Activated CD4-positive, alpha-beta memory T cell treated with anti-CD3 and anti-CD28 coated beads for 36 hours (primary cell): Measurements from ENCODE around the gene IL36B. TPM values are rescaled to one million over a fixed set of nuclear protein-coding genes. Genes with fewer than 3 reads are reported as not detected.

Experiments
- CTCF ChIA-PET: fragments of 350-600 bp; sonication (Branson Sonifier 250); formaldehyde crosslinking; loops from one replicate; lab custom pipeline; 2021; ENCODE audit warnings: antibody characterized with exemption, inconsistent platforms; lab: Charles Lee
- POLR2A ChIA-PET: fragments of 350-600 bp; sonication (Branson Sonifier 250); formaldehyde crosslinking; loops from one replicate; lab custom pipeline; 2021; ENCODE audit warnings: antibody characterized with exemption; lab: Charles Lee
- DNase-seq: peaks from one replicate; pipeline ENCODE4 v3.0.0-alpha.2; 2020
- H3K27ac Mint-ChIP-seq: one replicate; pipeline ENCODE4 v1.8.0; 2021; ENCODE audit warnings: mixed read lengths
- H3K27me3 Mint-ChIP-seq: one replicate; pipeline ENCODE4 v1.8.0; 2021; ENCODE audit warnings: mixed read lengths
- H3K36me3 Mint-ChIP-seq: one replicate; pipeline ENCODE4 v1.8.0; 2021; ENCODE audit warnings: mixed read lengths
- H3K4me1 Mint-ChIP-seq: one replicate; pipeline ENCODE4 v1.8.0; 2021; ENCODE audit warnings: low read depth, mixed read lengths
- H3K4me3 Mint-ChIP-seq: one replicate; pipeline ENCODE4 v1.8.0; 2021; ENCODE audit warnings: mild to moderate bottlenecking, mixed read lengths
- H3K9me3 Mint-ChIP-seq: one replicate; pipeline ENCODE4 v1.8.0; 2021; ENCODE audit warnings: mixed read lengths
- intact Hi-C: fragments of 100-400 bp; cut with micrococcal nuclease; formaldehyde crosslinking; loops from one replicate; pipeline ENCODE4 v1.15.1; 2023
- total RNA-seq, 2 experiments: library from RNA; stranded (reverse); gene quantifications; one replicate each; pipeline ENCODE4 v1.2.3, GENCODE V29; 2021

IL36B gene
- total RNA-seq, 2 experiments from 2014 or later, result not detected

GRCh38 chr2:113061896-113062770, 9.5 kb upstream of the IL36B start:
- CTCF ChIA-PET, result interaction anchor here (0.8 kb wide), 1 partner anchor 18 kb away, joined by 3 read pairs; no protein-coding TSS in a partner anchor
- POLR2A ChIA-PET, result no interaction called here
- Mint-ChIP-seq H3K4me3 (no peak overlapping the region), H3K27me3 (no peaks in the 10 kb centered on the region), H3K9me3 (no peaks in the 10 kb centered on the region), H3K36me3 (no peaks in the 10 kb centered on the region), H3K4me1 (no peaks in the 10 kb centered on the region), H3K27ac (no peak overlapping the region)
- DNase-seq, result no peak
- intact Hi-C loops, result no loop called here

- Mint-ChIP-seq H3K4me1 (peaks cover 2% of the 10 kb centered on the region), H3K4me3 (no peak overlapping the region), H3K9me3 (peaks cover 1% of the 10 kb centered on the region), H3K36me3 (no peaks in the 10 kb centered on the region), H3K27ac (no peak overlapping the region), H3K27me3 (no peaks in the 10 kb centered on the region)
- ChIA-PET CTCF (no interaction called here), POLR2A (no interaction called here)
- intact Hi-C loops, result no loop called here
- no peak for DNase-seq
Measured at GRCh38 chr2:113061241-113061640, 8.6 kb upstream of the IL36B start.

GRCh38 chr2:113060796-113061195, 8.1 kb upstream of the IL36B start:
- intact Hi-C loops, result no loop called here
- Mint-ChIP-seq H3K27me3 (no peaks in the 10 kb centered on the region), H3K4me3 (no peak overlapping the region), H3K4me1 (peaks cover 3% of the 10 kb centered on the region), H3K36me3 (peaks cover 2% of the 10 kb centered on the region), H3K9me3 (peaks cover 5% of the 10 kb centered on the region), H3K27ac (no peak overlapping the region)
- POLR2A ChIA-PET, result interaction anchor here (1.0 kb wide), 1 partner anchor 32 kb away, joined by 3 read pairs; no protein-coding TSS in a partner anchor
- DNase-seq, result no peak
- CTCF ChIA-PET, result no interaction called here

GRCh38 chr2:113060396-113060795, 7.7 kb upstream of the IL36B start:
- peaks cover 9% of the 10 kb centered on the region for H3K9me3 Mint-ChIP-seq
- CTCF ChIA-PET, result no interaction called here
- no peak overlapping the region for H3K27ac Mint-ChIP-seq
- intact Hi-C loops, result no loop called here
- POLR2A ChIA-PET, result interaction anchor here (1.0 kb wide), 1 partner anchor 32 kb away, joined by 3 read pairs; no protein-coding TSS in a partner anchor
- H3K27me3 Mint-ChIP-seq, result no peaks in the 10 kb centered on the region
- no peak overlapping the region for H3K4me3 Mint-ChIP-seq
- peaks cover 3% of the 10 kb centered on the region for H3K4me1 Mint-ChIP-seq
- DNase-seq, result no peak
- H3K36me3 Mint-ChIP-seq, result peaks cover 6% of the 10 kb centered on the region

- ChIA-PET POLR2A (interaction anchor here (0.6 to 1.2 kb wide), 2 partner anchors 15 to 17 kb away, joined by 3 read pairs; no protein-coding TSS in a partner anchor), CTCF (interaction anchor here (1.0 to 1.7 kb wide), 4 partner anchors 19 to 311 kb away, joined by 3 to 4 read pairs (median 3); no protein-coding TSS in a partner anchor)
- H3K4me3 Mint-ChIP-seq, result no peak within 1 kb of the TSS
- intact Hi-C loops, result no loop called here
- no peaks in the 10 kb centered on the region for H3K27me3 Mint-ChIP-seq
- peaks cover 20% of the 10 kb centered on the region for H3K9me3 Mint-ChIP-seq
- no peak for DNase-seq
- no peak within 1 kb of the TSS for H3K27ac Mint-ChIP-seq
- peaks cover 8% of the 10 kb centered on the region for H3K36me3 Mint-ChIP-seq
- peaks cover 3% of the 10 kb centered on the region for H3K4me1 Mint-ChIP-seq
Measured at GRCh38 chr2:113058998-113059960, 6.6 kb upstream of the IL36B start, which contains the start of gene IL36RN. IL36RN (plus strand) TSS chr2:113059198; CDS start chr2:113059439, 241 bp downstream.

GRCh38 chr2:113058411-113058994, 5.8 kb upstream of the IL36B start:
- H3K4me1 Mint-ChIP-seq, result peaks cover 3% of the 10 kb centered on the region
- POLR2A ChIA-PET, result interaction anchor here (1.2 kb wide), 1 partner anchor 18 kb away, joined by 3 read pairs; no protein-coding TSS in a partner anchor

DNA sequence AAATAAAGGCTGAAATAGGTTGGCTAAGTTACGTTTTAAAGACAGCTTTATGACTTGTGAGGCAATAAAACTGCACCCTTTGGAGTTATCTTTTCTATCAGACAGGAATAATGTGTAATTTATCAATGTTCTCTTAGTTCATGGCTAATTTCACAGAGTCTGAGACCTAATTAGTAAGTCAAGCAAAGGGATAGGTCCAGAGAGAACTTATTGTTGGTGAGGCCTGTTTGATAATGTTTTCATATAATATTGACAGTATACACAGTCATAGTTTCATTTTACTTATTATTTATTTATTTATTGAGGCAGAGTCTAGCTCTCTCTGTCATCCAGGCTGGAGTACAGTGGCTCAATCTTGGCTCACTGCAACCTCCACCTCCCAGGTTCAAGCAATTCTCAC, 4.5 kb upstream of the IL36B start:
- peaks cover 10% of the 10 kb centered on the region for H3K36me3 Mint-ChIP-seq
- intact Hi-C loops, result no loop called here
- H3K9me3 Mint-ChIP-seq, result peaks cover 31% of the 10 kb centered on the region
- no peak overlapping the region for H3K27ac Mint-ChIP-seq
- H3K4me1 Mint-ChIP-seq, result peaks cover 3% of the 10 kb centered on the region
- H3K4me3 Mint-ChIP-seq, result no peak overlapping the region
- CTCF ChIA-PET, result interaction anchor here (0.8 kb wide), 1 partner anchor 23 kb away, joined by 4 read pairs; no protein-coding TSS in a partner anchor
- POLR2A ChIA-PET, result no interaction called here
- no peak for DNase-seq
- H3K27me3 Mint-ChIP-seq, result no peaks in the 10 kb centered on the region

More at GRCh38 chr2:113058411-113058994, 5.8 kb upstream of the IL36B start:
- no peak overlapping the region for H3K27ac Mint-ChIP-seq
- peaks cover 10% of the 10 kb centered on the region for H3K36me3 Mint-ChIP-seq
- intact Hi-C loops, result no loop called here
- CTCF ChIA-PET, result interaction anchor here (1.0 to 1.7 kb wide), 3 partner anchors 20 to 312 kb away, joined by 3 to 4 read pairs (median 3); no protein-coding TSS in a partner anchor
- no peak for DNase-seq
- no peak overlapping the region for H3K4me3 Mint-ChIP-seq
- no peaks in the 10 kb centered on the region for H3K27me3 Mint-ChIP-seq
- peaks cover 28% of the 10 kb centered on the region for H3K9me3 Mint-ChIP-seq

GRCh38 chr2:113056521-113056920, 3.9 kb upstream of the IL36B start:
- H3K4me3 Mint-ChIP-seq, result no peak overlapping the region
- H3K4me1 Mint-ChIP-seq, result peaks cover 3% of the 10 kb centered on the region
- peaks cover 31% of the 10 kb centered on the region for H3K9me3 Mint-ChIP-seq
- ChIA-PET CTCF (interaction anchor here (0.5 to 0.8 kb wide), 2 partner anchors 24 to 28 kb away, joined by 3 to 4 read pairs; no protein-coding TSS in a partner anchor), POLR2A (no interaction called here)
- DNase-seq, result no peak
- no peaks in the 10 kb centered on the region for H3K27me3 Mint-ChIP-seq
- H3K36me3 Mint-ChIP-seq, result peaks cover 10% of the 10 kb centered on the region
- H3K27ac Mint-ChIP-seq, result no peak overlapping the region
- intact Hi-C loops, result no loop called here

DNA sequence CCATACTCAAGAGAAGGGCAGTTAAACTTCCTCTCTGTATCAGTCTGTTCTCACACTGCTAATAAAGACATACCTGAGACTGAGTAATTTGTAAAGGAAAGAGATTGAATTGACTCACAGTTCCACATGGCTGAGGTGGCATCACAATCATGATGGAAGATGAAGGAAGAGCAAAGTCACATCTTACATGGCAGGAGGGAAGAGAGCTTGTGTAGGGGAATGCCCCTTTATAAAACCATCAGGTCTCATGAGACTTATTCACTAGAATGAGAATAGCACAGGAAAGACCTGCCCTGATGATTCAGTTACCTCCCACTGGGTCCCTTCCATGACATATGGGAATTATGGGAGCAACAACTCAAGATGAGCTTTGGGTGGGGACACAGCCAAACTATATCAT, 1.4 kb upstream of the IL36B start:
- ChIA-PET CTCF (no interaction called here), POLR2A (no interaction called here)
- peaks cover 3% of the 10 kb centered on the region for H3K4me1 Mint-ChIP-seq
- H3K9me3 Mint-ChIP-seq, result peaks cover 31% of the 10 kb centered on the region
- no peak overlapping the region for H3K27ac Mint-ChIP-seq
- peaks cover 10% of the 10 kb centered on the region for H3K36me3 Mint-ChIP-seq
- no peak overlapping the region for H3K4me3 Mint-ChIP-seq
- no peak for DNase-seq
- H3K27me3 Mint-ChIP-seq, result no peaks in the 10 kb centered on the region
- intact Hi-C loops, result no loop called here

DNA sequence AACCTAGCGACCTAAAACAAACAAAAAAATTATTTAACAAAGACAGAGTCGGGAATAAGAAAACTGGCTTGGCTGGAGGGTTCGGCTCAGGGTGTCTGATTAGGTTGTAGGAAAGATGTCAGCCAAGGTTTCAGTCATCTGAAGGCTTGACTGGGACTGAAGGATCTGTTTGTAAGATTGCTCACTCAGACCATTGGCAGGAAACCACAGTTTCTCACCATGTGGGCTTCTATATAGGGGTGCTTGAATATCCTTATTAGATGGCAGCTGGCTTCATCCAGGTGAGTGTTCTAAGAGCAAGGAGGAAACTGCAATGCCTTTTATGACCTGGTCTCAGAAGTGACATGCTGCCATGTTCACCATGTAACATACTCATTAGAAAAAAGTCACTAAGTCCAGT, 999 bp upstream of the IL36B start:
- CTCF ChIA-PET, result no interaction called here
- intact Hi-C loops, result no loop called here
- peaks cover 3% of the 10 kb centered on the region for H3K4me1 Mint-ChIP-seq

More for the DNA sequence above, 999 bp upstream of the IL36B start:
- POLR2A ChIA-PET, result no interaction called here
- Mint-ChIP-seq H3K36me3 (peaks cover 10% of the 10 kb centered on the region), H3K4me3 (no peak overlapping the region), H3K27me3 (no peaks in the 10 kb centered on the region), H3K27ac (no peak overlapping the region), H3K9me3 (peaks cover 31% of the 10 kb centered on the region)
- DNase-seq, result no peak
